SH-SY5Y (cell line): ENCODE results near the gene COL1A1.

Source experiments
- GATA2 ChIP-seq: IDR thresholded peaks from 2 replicates; pipeline ENCODE4 v1.6.1; 2011; ENCODE audit warnings: mild to moderate bottlenecking, low read depth, low read length
- GATA3 ChIP-seq: IDR thresholded peaks from 2 replicates; pipeline ENCODE4 v1.6.1; 2011; ENCODE audit warnings: low read depth, mild to moderate bottlenecking, low read length, moderate library complexity

Gene COL1A1

DNA sequence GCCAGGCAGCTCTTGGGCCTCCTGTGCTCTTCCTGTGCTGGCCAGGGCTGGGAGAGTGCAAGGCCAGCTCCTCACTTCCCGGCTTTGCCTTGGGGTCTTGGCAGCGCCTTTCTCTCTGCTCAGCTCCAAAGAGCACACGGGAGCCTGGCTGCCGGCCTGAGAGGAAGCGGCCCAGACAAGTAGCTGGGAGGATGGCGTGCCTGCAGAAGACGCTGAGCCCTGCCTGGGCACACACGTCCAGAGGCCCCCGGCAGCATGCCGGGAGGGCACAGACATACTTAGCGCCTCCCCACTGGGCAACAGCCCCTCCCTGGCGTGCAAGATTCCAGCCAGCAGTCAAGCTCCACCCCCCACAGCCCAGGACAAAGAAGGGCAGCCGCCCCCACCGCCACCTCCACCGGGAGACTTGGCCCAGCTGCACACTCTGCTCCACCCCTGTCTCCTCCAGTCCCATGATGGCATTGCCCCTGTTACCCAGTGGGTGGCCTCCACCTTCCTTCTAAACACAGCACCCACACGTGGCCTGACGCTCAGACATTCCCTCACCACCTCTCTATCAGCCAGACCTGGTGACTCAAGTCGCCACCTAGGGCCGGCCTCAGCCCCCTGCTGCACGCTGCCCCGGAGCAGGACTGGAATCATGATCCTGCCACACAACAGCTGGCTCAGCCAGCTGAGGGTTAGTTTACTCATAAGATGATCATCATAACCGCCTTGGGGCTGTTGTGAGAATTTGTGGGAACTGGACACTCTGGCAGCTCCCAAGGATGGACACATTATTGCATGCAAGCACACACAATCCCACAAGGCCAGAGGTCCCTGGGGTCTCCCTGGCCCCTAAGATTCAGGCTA is 23.2 kb downstream of the COL1A1 start:
- no peak for TF ChIP-seq GATA3

DNA sequence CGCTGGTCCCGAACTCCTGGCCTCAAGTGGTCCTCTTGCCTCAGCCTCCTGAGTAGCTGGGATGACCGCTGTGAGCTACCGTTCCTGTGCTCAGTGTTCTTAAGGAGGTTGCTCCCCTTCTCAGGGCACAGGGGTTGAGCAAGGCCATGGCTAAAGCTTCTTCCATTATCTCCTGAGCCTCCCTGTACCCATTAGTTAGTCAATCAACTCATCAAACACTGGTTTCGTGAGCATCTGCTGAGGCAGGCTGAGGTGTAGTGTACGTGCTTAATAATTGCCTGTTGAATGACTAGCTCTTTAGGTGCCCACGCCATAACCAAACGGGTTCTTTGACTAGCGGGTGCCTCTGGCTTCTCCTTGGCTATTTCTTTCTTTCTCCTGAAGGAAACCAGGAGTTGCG is 24.0 kb downstream of the COL1A1 start:
- TF ChIP-seq GATA3 (no peak), GATA2 (no peak)

GRCh38 chr17:50176559-50177357 is 24.7 kb downstream of the COL1A1 start:
- no peak for TF ChIP-seq GATA2
- no peak for TF ChIP-seq GATA3

GRCh38 chr17:50175035-50175807 is 26.2 kb downstream of the COL1A1 start:
- TF ChIP-seq GATA3 (no peak), GATA2 (no peak)

DNA sequence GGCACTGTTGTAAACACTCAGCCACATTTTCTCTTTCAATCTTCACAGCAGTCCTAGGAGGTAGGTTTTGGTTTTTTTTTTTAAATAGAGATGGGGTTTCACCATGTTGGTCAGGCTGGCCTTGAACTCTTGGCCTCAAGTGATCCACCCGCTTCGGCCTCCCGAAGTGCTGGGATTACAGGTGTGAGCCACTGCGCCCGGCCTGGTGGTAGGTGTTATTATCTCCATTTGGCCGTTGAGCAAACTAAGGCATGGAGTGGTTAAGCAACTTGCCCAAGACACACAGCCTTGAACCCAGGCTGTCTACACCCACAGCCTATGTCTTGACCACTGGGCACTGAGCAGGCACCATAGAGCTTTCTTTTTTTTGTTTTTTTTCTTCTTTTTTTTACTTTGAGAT is 27.0 kb downstream of the COL1A1 start:
- TF ChIP-seq GATA3 (no peak), GATA2 (no peak)

DNA sequence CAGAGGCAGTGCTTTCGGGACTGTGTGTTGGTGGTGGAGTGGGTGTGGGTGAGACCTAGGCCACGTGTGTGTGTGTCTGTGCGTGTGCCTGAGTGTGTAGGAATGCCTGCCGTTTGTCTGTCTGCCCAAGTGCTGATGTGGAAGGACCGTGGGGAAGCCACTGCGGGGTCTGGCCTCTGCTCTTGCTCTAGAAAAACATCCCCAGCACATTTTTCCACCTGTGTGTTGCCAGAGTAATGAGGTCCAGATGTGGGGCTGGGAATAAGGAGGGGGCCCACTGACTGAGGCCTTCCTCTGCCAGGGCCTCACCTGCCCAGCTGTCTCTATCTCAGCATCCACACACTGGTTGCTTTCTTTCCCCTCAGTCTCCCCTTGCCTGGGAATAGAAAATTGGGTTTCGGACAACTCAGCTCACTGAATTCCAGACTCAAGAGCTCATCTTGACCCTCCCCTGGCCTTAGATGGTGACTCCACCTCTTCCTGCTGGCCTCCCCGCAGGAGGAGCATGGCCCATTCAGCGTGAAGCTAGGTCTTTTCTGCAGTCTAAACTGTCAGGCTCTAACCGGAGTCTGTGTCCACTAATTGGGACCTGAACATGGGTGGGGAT is 28.0 kb downstream of the COL1A1 start:
- TF ChIP-seq GATA3 (no peak), GATA2 (no peak)

- no peak for TF ChIP-seq GATA2
- no peak for TF ChIP-seq GATA3
Measured at GRCh38 chr17:50172936-50173334, 28.5 kb downstream of the COL1A1 start.

DNA sequence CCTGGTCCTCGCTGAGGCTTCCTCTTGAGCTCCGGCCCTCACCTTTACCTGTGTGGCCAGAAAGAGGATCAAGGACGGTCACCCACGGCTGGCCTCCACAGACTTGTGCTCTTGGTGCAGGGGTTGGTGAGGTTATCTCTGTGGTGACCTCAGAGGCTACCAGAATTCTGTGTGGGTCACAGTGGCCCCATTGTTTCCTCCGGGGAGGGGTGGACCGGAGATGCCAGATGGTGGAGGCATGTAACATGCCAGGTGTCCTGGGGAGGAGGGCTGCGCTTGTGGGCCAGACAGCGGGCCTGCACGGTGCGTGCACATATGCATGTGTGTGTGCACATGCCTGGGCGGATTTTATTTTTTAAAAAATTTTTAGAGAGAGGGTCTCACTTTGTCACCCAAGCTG is 29.3 kb downstream of the COL1A1 start:
- TF ChIP-seq GATA2 (no peak), GATA3 (no peak)

- TF ChIP-seq GATA2 (no peak), GATA3 (no peak)
Measured at GRCh38 chr17:50171371-50172071, 29.9 kb downstream of the COL1A1 start.

GRCh38 chr17:50170662-50171370 is 30.6 kb downstream of the COL1A1 start:
- no peak for TF ChIP-seq GATA3
- TF ChIP-seq GATA2: no peak

DNA sequence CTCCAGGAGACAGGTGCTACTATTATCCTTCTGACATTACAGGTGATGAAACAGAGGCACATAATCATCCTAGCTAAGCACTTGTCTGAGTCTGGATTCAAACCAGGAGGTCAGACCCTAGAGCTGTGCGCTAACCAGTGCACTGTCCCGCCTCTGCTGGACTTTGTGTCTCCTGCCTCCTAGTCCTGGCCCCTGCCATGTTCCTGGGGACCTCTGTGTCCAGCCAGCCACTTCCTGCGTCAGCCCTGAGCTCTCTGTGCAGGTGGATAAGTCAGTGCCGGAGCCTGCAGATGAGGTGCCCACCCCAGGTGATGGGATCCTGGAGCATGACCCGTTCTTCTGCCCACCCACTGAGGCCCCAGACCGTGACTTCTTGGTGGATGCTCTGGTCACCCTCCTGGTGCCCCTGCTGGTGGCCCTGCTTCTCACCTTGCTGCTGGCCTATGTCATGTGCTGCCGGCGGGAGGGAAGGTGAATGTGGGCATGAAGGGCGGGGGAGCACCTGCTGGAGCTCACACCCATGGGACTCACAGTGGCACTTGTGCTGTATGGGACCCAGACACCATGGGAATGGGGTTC is 31.5 kb downstream of the COL1A1 start:
- no peak for TF ChIP-seq GATA2
- TF ChIP-seq GATA3: no peak

- TF ChIP-seq GATA2 (no peak), GATA3 (no peak)
Measured at GRCh38 chr17:50169121-50169764, 32.2 kb downstream of the COL1A1 start.
